ENCODE measurements around the gene SF3A1. TPM values are rescaled to one million over a fixed set of nuclear protein-coding genes. Genes with fewer than 3 reads are reported as not detected.

SF3A1 gene
- total and polyA plus RNA-seq, 4 donors, result 19.6 to 41.6 (median 23.9) TPM

GRCh38 chr22:30284666-30285065, 72.0 kb downstream of the SF3A1 start (continued):
- TF ChIP-seq REST (IDR thresholded peaks at IDR 0.05), result no peak

- Histone ChIP-seq H3K9ac (ENCODE audit: low read depth in 1 of 2, low read length in 2 of 2) (no peak overlapping the region), H3K27ac (ENCODE audit: low read depth in 1 of 2, low read length in 2 of 2) (no peak overlapping the region), H3K4me3 (ENCODE audit: low read depth in 1 of 3, low read length in 3 of 3) (no peak overlapping the region), H3K36me3 (ENCODE audit: control insufficient read depth in 4 of 4, insufficient read depth in 3 of 4, low read depth in 1 of 4, low read length in 3 of 4) (peaks cover 0 to 8% (median 0%) of the 10 kb centered on the region in 4 donors), H3K9me3 (ENCODE audit: control insufficient read depth in 4 of 4, low read length in 3 of 4) (no peaks in the 10 kb centered on the region), H3K27me3 (ENCODE audit: control insufficient read depth in 4 of 4, insufficient read depth in 4 of 4, low read length in 3 of 4) (no peaks in the 10 kb centered on the region), H3K4me1 (ENCODE audit: control insufficient read depth in 4 of 4, insufficient read depth in 4 of 4, low read length in 3 of 4) (peaks cover 4 to 23% (median 16%) of the 10 kb centered on the region in 4 donors)
- DNase-seq (ENCODE audit: low spot score), result peak; percentile 86
- WGBS, result 90% methylated on average over 9 of the region's 9 CpGs
- TF ChIP-seq REST (IDR thresholded peaks at IDR 0.05), result no peak
- TF ChIP-seq YY1 (IDR thresholded peaks at IDR 0.05), result no peak
Measured at GRCh38 chr22:30284172-30284571, 72.5 kb downstream of the SF3A1 start.

GRCh38 chr22:30283342-30283741, 73.4 kb downstream of the SF3A1 start:
- DNase-seq (ENCODE audit: low spot score), result peak; percentile 51
- Histone ChIP-seq H3K9me3 (ENCODE audit: control insufficient read depth in 4 of 4, low read length in 3 of 4) (no peaks in the 10 kb centered on the region), H3K27me3 (ENCODE audit: control insufficient read depth in 4 of 4, insufficient read depth in 4 of 4, low read length in 3 of 4) (no peaks in the 10 kb centered on the region), H3K9ac (ENCODE audit: low read depth in 1 of 2, low read length in 2 of 2) (no peak overlapping the region), H3K36me3 (ENCODE audit: control insufficient read depth in 4 of 4, insufficient read depth in 3 of 4, low read depth in 1 of 4, low read length in 3 of 4) (peaks cover 0 to 8% (median 0%) of the 10 kb centered on the region in 4 donors), H3K4me1 (ENCODE audit: control insufficient read depth in 4 of 4, insufficient read depth in 4 of 4, low read length in 3 of 4) (peaks cover 1 to 15% (median 10%) of the 10 kb centered on the region in 4 donors), H3K27ac (ENCODE audit: low read depth in 1 of 2, low read length in 2 of 2) (no peak overlapping the region), H3K4me3 (ENCODE audit: low read depth in 1 of 3, low read length in 3 of 3) (no peak overlapping the region)
- WGBS, result 90% methylated on average over 4 of the region's 4 CpGs
- no peak for TF ChIP-seq GABPA (IDR thresholded peaks at IDR 0.05 in 1 of 2, conservative IDR thresholded peaks at IDR 0.05 in 1 of 2)
- TF ChIP-seq HNF4A (conservative IDR thresholded peaks at IDR 0.05), result no peak

GRCh38 chr22:30282616-30283046, 74.1 kb downstream of the SF3A1 start:
- Histone ChIP-seq H3K9me3 (ENCODE audit: control insufficient read depth in 4 of 4, low read length in 3 of 4) (no peaks in the 10 kb centered on the region), H3K4me1 (ENCODE audit: control insufficient read depth in 4 of 4, insufficient read depth in 4 of 4, low read length in 3 of 4) (peaks cover 0 to 13% (median 4%) of the 10 kb centered on the region in 4 donors), H3K36me3 (ENCODE audit: control insufficient read depth in 4 of 4, insufficient read depth in 3 of 4, low read depth in 1 of 4, low read length in 3 of 4) (peaks cover 0 to 8% (median 0%) of the 10 kb centered on the region in 4 donors), H3K27ac (ENCODE audit: low read depth in 1 of 2, low read length in 2 of 2) (no peak overlapping the region), H3K27me3 (ENCODE audit: control insufficient read depth in 4 of 4, insufficient read depth in 4 of 4, low read length in 3 of 4) (no peaks in the 10 kb centered on the region), H3K9ac (ENCODE audit: low read depth in 1 of 2, low read length in 2 of 2) (no peak overlapping the region), H3K4me3 (ENCODE audit: low read depth in 1 of 3, low read length in 3 of 3) (no peak overlapping the region)
- DNase-seq (ENCODE audit: low spot score), result peak; percentile 44
- TF ChIP-seq CTCF (IDR thresholded peaks at IDR 0.05; ENCODE audit: low read depth, low read length, missing input control) (no peak), EGR1 (IDR thresholded peaks at IDR 0.05; ENCODE audit: low read depth in 2 of 2) (no peak), ZBTB33 (IDR thresholded peaks at IDR 0.05) (no peak), RXRA (IDR thresholded peaks at IDR 0.05) (no peak), TAF1 (conservative IDR thresholded peaks at IDR 0.05) (no peak), FOXA1 (IDR thresholded peaks at IDR 0.05) (no peak), FOXA2 (IDR thresholded peaks at IDR 0.05) (no peak)
- 77% methylated on average over 7 of the region's 7 CpGs for whole genome bisulfite sequencing

All from liver (tissue), 9 donors.